PFSK-1 (cell line): Measurements from ENCODE around the gene SLC44A1.

Experiments
- FOXP2 ChIP-seq: optimal IDR thresholded peaks from 2 replicates; pipeline ENCODE3; 2011; ENCODE audit warnings: borderline replicate concordance, control low read depth, inconsistent platforms; ENCODE audit not compliant: insufficient read depth; ENCODE audit errors: extremely low read length, extremely low read depth
- POLR2AphosphoS5 ChIP-seq: IDR thresholded peaks from 2 replicates; pipeline ENCODE4 v1.6.1; 2012; ENCODE audit warnings: low read depth, mild to moderate bottlenecking, control low read depth, low read length, moderate library complexity
- SIN3A ChIP-seq: IDR thresholded peaks from 2 replicates; pipeline ENCODE4 v1.6.1; 2012; ENCODE audit warnings: mild to moderate bottlenecking, low read length, moderate library complexity, borderline replicate concordance; ENCODE audit not compliant: insufficient read depth
- TAF1 ChIP-seq: IDR thresholded peaks from 2 replicates; pipeline ENCODE4 v1.6.1; 2012; ENCODE audit warnings: low read length, control low read depth, borderline replicate concordance; ENCODE audit not compliant: insufficient read depth
- TF ChIP-seq, protein P1 (sequence below), 2 experiments: IDR thresholded peaks; 2 replicates each; pipeline versions ENCODE4 v1.6.1 to v1.8.0; 2011 to 2012; ENCODE audit warnings: low read depth in 2 of 2, low read length in 2 of 2, control low read depth in 1 of 2, inconsistent platforms in 1 of 2, mild to moderate bottlenecking in 1 of 2, moderate library complexity in 1 of 2; ENCODE audit not compliant: insufficient read depth in 1 of 2

Gene SLC44A1

DNA sequence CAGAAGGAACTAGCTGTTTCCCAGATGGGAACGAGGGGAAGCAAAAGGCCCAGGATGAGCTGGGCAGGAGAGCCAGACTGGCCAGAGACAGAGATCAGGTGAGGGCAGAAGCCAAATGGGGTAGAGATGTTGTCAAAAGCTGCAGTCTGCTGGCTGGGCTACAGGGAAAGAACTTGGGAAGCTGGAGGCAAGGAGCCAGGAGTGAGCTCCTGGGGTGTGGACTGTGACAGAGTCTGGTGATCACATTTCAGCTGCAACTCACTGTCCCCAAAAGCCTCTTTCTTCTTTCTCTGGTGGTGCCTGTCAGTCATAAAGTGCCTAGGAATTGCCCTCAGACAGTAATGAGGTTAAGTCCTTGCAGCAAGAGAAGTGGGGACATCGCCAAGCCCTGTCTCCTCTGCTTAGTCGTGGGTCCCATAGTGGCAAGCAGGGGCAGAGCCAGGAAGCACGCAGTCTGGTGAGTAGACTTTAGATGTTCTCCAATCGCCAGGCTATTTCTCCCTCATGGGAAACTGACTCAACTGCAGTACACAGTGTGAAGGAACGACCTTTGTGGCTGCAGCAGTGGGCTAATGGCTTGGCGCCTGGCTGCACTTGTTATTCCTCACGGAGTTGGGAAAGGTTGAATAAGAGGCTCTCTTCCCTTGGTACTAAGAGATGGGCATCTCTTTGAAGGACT is 200.9 kb downstream of the SLC44A1 start:
- TF ChIP-seq SIN3A = no peak
- TF ChIP-seq TAF1 = no peak
- TF ChIP-seq, protein P1, sequence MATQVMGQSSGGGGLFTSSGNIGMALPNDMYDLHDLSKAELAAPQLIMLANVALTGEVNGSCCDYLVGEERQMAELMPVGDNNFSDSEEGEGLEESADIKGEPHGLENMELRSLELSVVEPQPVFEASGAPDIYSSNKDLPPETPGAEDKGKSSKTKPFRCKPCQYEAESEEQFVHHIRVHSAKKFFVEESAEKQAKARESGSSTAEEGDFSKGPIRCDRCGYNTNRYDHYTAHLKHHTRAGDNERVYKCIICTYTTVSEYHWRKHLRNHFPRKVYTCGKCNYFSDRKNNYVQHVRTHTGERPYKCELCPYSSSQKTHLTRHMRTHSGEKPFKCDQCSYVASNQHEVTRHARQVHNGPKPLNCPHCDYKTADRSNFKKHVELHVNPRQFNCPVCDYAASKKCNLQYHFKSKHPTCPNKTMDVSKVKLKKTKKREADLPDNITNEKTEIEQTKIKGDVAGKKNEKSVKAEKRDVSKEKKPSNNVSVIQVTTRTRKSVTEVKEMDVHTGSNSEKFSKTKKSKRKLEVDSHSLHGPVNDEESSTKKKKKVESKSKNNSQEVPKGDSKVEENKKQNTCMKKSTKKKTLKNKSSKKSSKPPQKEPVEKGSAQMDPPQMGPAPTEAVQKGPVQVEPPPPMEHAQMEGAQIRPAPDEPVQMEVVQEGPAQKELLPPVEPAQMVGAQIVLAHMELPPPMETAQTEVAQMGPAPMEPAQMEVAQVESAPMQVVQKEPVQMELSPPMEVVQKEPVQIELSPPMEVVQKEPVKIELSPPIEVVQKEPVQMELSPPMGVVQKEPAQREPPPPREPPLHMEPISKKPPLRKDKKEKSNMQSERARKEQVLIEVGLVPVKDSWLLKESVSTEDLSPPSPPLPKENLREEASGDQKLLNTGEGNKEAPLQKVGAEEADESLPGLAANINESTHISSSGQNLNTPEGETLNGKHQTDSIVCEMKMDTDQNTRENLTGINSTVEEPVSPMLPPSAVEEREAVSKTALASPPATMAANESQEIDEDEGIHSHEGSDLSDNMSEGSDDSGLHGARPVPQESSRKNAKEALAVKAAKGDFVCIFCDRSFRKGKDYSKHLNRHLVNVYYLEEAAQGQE (IDR thresholded peaks at IDR 0.05; ENCODE audit: insufficient read depth in 1 of 2, low read depth in 2 of 2, low read length in 2 of 2) = no peak
- TF ChIP-seq POLR2AphosphoS5 = no peak
- TF ChIP-seq FOXP2 = no peak

DNA sequence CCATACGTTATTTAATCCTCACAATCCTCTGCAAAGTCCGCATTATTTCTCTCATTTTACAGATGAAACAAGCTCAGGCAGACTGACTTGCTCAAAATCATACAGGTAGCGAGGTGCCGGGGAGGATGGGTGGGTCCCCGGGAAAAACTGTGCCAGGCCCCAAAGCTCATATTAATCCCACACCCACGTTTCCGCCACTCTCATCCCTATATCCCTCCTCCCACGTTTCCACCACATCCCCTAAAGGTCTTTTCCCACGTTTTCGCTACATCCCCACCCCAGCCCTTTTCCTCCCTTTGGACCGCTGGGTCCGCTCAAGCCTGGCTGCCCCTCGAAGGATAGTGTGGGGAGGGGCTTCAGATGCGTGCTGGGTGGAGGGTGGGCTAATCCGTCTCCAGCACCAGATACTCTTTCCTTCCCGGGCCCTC is 202.9 kb downstream of the SLC44A1 start:
- TF ChIP-seq SIN3A (no peak), POLR2AphosphoS5 (no peak), FOXP2 (no peak)
- TF ChIP-seq, protein P1 (IDR thresholded peaks at IDR 0.05; ENCODE audit: insufficient read depth in 1 of 2, low read depth in 2 of 2, low read length in 2 of 2) = no peak

DNA sequence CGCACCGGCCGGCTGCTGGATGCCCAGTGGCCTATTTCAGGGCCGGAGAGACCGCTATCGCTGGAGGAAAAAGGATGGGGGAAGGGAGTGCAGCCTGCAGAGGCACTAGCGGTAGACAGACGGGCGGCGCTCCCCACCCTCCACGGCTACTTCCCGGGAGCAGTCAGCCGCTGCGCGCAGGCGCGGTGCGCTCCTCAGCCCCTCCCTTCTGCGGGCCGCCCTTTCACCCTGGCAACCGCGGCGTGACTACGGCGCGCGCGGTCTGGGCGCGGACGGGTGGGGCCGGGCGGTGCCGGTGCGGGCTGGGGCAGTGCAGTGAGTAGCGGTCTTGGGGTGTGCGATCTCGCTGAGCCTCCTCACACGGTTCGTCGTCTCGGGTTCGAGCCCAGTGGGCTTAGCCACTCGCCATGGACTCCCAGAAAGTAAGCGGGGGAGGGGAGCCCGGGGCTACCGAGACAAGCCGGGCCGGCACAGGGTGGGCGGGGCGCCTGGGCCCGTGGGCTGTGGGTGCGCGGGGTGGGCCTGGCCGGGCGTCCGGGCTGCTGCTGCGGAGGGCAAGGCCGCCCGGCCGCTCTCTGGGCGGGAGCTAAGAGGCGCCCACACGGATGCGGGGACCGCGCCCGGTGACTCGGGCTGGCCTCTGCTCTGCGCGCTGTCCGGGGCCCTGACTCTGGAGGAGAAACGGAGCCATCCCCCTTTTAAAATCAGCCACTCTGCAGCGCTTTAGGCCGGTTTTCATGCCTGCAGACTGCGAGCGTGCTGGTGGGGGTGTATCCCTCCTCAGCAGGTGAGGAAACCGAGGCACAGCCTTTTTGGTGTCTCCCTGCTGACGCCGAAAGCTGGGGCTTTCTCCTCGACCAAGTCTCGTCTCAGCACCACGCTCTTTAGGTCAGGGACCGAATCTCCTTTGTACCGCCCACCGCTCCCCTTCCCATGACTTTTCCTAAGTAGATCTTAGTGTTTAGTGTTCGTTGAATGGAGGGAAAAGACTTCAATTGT is 203.7 kb downstream of the SLC44A1 start, which contains the start of gene FSD1L:
FSD1L (plus strand) TSS at position 221 of the 999 bp plus-strand sequence; CDS start at position 408, 187 bp downstream.
- peak; percentile 55 for TF ChIP-seq POLR2AphosphoS5
- TF ChIP-seq FOXP2 = peak; percentile 71
- TF ChIP-seq TAF1 = peak; percentile 68; the same call in 1 of the 2 replicates
- TF ChIP-seq, protein P1 (IDR thresholded peaks at IDR 0.05; ENCODE audit: insufficient read depth in 1 of 2, low read depth in 2 of 2, low read length in 2 of 2) = no peak
- TF ChIP-seq SIN3A = no peak

DNA sequence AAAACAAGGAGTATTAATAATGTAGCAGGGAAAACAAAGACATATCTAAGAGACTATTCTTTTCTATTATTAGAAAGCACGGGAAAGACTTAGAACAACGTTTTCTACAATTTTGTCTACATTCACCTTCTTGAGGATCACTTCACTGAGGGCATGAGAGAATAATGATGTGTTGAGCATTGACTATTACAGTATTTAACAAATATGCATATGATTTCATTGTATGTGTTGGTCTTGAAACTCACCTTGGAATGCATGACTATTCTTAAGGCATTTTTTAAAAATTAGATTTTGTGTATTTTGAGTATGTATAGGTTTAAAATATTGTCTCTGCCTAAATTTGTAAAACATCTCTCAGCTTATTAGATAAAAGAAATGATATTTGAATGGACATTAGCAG is 204.6 kb downstream of the SLC44A1 start:
- no peak for TF ChIP-seq SIN3A
- TF ChIP-seq POLR2AphosphoS5 = no peak
- TF ChIP-seq TAF1 = no peak
- TF ChIP-seq FOXP2 = no peak
- TF ChIP-seq, protein P1 (IDR thresholded peaks at IDR 0.05; ENCODE audit: insufficient read depth in 1 of 2, low read depth in 2 of 2, low read length in 2 of 2) = no peak
